Measurements from ENCODE around the gene EEIG2. TPM values are rescaled to one million over a fixed set of nuclear protein-coding genes. Genes with fewer than 3 reads are reported as not detected.
A peak's percentile ranks its signal among the peaks of the same experiment; 100 is the strongest.

EEIG2 gene
- total and polyA plus RNA-seq, 12 donors: 1.8 to 13.8 (median 7.3) TPM

GRCh38 chr1:108569097-108569728, 9.3 kb downstream of the EEIG2 start:
- intact Hi-C loops (cut with DNase I): loop anchor here in 1 of 2 donors (10.0 kb wide), 1 partner anchor 54 kb away; no protein-coding TSS in a partner anchor
- 79 to 92% (median 89%) methylated on average over 3 of the region's 3 CpGs for WGBS, 4 donors
- TF ChIP-seq CTCF (IDR thresholded peaks at IDR 0.05): no peak
- no peak for TF ChIP-seq POLR2A (IDR thresholded peaks at IDR 0.05)
- no peaks in the 10 kb centered on the region for H3K9me3 ChIP-seq (replicated peaks in 1 of 3)
- H3K27ac ChIP-seq: no peak overlapping the region
- no peaks in the 10 kb centered on the region for H3K36me3 ChIP-seq (replicated peaks in 1 of 2)
- no peaks in the 10 kb centered on the region for H3K4me1 ChIP-seq (replicated peaks in 1 of 2)
- no peak overlapping the region for H3K4me3 ChIP-seq
- no peak for DNase-seq
- H3K27me3 ChIP-seq: no peaks in the 10 kb centered on the region

- H3K27me3 ChIP-seq: no peaks in the 10 kb centered on the region
- DNase-seq: peak in 1 of 7 donors; percentile 27
- peak in 4 of 6 experiments; percentile 29 to 43 (median 38) for TF ChIP-seq CTCF (IDR thresholded peaks at IDR 0.05)
- TF ChIP-seq POLR2A (IDR thresholded peaks at IDR 0.05): no peak
- no peak overlapping the region for H3K4me3 ChIP-seq
- H3K4me1 ChIP-seq (replicated peaks in 1 of 2): no peaks in the 10 kb centered on the region
- H3K27ac ChIP-seq: no peak overlapping the region
- no peaks in the 10 kb centered on the region for H3K9me3 ChIP-seq (replicated peaks in 1 of 3)
- intact Hi-C loops (cut with DNase I): no loop called here
- no peaks in the 10 kb centered on the region for H3K36me3 ChIP-seq (replicated peaks in 1 of 2)
These were observed 10.2 kb downstream of the EEIG2 start for GRCh38 chr1:108570128-108570527.

- WGBS, 4 donors: 84 to 91% (median 87%) methylated on average over 7 of the region's 7 CpGs
- Histone ChIP-seq H3K9me3 (replicated peaks in 1 of 3) (no peaks in the 10 kb centered on the region), H3K27ac (no peak overlapping the region), H3K4me3 (no peak overlapping the region), H3K4me1 (replicated peaks in 1 of 2) (no peaks in the 10 kb centered on the region), H3K27me3 (no peaks in the 10 kb centered on the region), H3K36me3 (replicated peaks in 1 of 2) (no peaks in the 10 kb centered on the region)
- TF ChIP-seq POLR2A (IDR thresholded peaks at IDR 0.05) (no peak), CTCF (IDR thresholded peaks at IDR 0.05) (no peak)
- no peak for DNase-seq
- intact Hi-C loops (cut with DNase I): no loop called here
These were observed 11.1 kb downstream of the EEIG2 start for GRCh38 chr1:108570998-108571401.

GRCh38 chr1:108572182-108572581, 12.3 kb downstream of the EEIG2 start:
- WGBS, 4 donors: 79 to 86% (median 84%) methylated on average over 5 of the region's 5 CpGs
- H3K36me3 ChIP-seq (replicated peaks in 1 of 2): no peaks in the 10 kb centered on the region
- no peak for DNase-seq
- no peaks in the 10 kb centered on the region for H3K27me3 ChIP-seq
- no peak for TF ChIP-seq CTCF (IDR thresholded peaks at IDR 0.05)
- no peak for TF ChIP-seq POLR2A (IDR thresholded peaks at IDR 0.05)
- no peak overlapping the region for H3K4me3 ChIP-seq
- no peak overlapping the region for H3K27ac ChIP-seq
- intact Hi-C loops (cut with DNase I): no loop called here
- no peaks in the 10 kb centered on the region for H3K4me1 ChIP-seq (replicated peaks in 1 of 2)
- H3K9me3 ChIP-seq (replicated peaks in 1 of 3): no peaks in the 10 kb centered on the region

Data from adrenal gland (tissue), 12 donors.